HG03060 (cell line): ENCODE data around the gene OR2F1.
A peak's percentile ranks its signal among the peaks of the same experiment; 100 is the strongest.

Experiments
- ATAC-seq: cut with Tn5 transposase; IDR thresholded peaks from one replicate; pipeline ENCODE4 v1.9.1; 2021; ENCODE audit warnings: low read depth, moderate number of reproducible peaks; ENCODE audit not compliant: unreplicated experiment

OR2F1 gene, protein sequence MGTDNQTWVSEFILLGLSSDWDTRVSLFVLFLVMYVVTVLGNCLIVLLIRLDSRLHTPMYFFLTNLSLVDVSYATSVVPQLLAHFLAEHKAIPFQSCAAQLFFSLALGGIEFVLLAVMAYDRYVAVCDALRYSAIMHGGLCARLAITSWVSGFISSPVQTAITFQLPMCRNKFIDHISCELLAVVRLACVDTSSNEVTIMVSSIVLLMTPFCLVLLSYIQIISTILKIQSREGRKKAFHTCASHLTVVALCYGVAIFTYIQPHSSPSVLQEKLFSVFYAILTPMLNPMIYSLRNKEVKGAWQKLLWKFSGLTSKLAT

DNA sequence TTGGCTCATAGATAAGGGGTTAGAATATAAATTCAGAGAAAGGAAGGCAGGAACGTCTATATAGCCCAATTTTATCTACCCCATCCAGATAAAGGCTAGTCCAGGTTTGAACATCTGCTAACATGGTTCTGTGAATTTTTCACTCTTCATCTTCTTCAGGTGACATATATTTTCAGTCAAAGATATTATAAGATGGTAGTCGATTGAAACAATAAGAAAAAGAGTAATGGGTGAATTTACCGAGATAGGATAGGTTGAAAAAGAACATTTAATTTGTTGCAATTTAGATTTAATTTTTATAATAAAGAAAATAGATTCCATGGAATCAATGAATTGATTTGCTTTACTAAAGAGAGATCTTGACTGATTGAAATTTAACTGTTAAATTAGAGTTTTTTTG lies at the start of gene OR2F1:
OR2F1 (plus strand) TSS at position 301 of the 400 bp plus-strand sequence. CDS start 5,127 bp downstream, outside the sequence.
- no peak for ATAC-seq

GRCh38 chr7:143905509-143905908 lies 49.1 kb upstream of the OR2F1 start:
- ATAC-seq, result no peak

DNA sequence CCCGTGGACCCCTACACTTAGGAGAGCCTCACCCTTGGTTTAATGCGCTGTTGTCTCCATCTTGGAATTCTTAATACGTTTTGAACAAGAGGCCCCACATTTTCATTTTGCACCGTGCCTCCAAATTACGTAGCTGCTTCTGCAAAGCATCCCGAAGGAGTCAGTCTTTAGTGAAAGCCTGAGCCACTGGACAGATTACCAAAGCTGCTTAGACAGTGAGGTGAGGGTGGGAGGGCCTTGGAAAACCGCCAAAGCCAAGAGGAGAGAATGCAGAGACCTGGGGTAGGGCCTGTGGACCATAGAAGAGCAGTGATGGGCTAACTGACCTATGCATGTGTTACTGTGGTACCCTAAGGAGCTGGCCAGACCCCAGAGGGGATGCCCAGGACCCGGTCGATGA lies 48.5 kb upstream of the OR2F1 start:
- no peak for ATAC-seq

- ATAC-seq, result no peak
Observed at GRCh38 chr7:143906895-143907294, 47.7 kb upstream of the OR2F1 start.

DNA sequence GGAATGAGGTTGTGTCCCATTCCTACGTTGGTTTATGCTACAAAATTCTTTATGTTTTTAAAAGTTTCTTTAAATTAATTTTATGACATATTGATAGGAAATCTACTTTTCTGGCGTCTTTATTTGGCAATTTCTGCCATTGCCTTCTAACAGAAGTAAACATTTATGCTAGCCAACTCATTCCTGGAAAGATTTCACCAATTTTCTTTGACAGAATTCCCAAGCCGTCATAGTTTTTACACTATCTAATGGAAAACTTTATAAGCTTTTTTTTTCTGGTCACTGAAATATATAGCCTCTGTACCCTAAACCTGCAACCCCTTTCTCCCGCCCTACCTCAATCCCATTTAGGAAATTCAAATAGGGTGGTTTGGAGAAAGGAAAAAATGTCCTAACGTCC lies 46.5 kb upstream of the OR2F1 start:
- no peak for ATAC-seq

DNA sequence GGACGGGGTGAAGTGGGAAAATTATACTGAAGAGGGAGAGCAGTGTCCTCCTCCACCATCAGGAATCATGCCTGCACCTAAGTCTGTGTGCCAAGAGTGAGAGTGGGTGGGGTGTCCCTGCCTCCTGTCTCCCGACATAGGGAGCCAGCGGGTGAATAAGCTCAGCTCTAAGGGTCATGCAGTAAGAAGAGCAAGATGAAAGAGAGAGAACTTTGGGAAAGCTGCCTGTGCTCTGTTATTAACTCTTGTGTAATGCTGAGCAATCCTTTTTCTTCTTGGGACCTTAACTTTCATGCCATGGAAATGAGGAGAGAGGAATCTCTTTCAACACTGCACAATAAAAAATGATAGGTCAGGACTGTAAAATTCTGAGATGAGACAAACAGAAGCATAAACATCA lies 44.8 kb upstream of the OR2F1 start:
- no peak for ATAC-seq

DNA sequence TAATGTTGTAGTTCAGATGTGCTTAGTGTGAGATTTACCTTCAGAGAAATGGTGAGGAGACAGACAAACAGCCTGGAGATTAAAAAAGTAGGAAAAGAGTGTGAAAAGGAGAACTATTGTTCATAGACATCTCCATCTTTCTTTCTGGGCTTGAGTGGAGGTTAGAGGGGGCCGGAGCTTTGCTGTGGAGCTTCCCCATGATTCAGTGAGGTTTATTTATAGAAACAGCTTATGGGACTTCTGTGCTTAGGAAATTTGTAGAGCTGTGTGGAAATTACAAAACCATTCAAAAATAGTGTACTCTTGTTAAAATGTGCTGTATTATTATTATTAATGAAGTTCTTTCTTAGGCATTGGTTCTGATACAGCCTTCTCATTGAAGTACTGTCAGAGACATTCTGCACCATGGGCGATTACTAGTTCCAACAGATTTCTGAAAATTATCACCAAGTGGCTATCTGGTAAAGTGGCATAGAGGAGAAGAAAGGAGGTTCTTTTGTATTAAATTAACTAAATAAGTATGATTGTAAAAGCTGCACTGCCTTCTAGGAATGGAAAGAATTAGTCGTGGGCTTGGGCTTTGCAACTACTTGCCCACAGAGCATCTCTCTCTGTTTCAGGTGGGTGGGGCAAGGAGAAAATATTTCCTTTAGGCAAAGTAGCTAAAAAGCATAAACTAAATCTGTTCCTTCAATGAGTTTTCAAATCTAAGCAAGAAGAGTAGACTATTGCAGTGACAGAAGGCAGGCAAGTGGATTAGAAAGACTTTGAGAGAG lies 44.0 kb upstream of the OR2F1 start:
- ATAC-seq, result no peak

DNA sequence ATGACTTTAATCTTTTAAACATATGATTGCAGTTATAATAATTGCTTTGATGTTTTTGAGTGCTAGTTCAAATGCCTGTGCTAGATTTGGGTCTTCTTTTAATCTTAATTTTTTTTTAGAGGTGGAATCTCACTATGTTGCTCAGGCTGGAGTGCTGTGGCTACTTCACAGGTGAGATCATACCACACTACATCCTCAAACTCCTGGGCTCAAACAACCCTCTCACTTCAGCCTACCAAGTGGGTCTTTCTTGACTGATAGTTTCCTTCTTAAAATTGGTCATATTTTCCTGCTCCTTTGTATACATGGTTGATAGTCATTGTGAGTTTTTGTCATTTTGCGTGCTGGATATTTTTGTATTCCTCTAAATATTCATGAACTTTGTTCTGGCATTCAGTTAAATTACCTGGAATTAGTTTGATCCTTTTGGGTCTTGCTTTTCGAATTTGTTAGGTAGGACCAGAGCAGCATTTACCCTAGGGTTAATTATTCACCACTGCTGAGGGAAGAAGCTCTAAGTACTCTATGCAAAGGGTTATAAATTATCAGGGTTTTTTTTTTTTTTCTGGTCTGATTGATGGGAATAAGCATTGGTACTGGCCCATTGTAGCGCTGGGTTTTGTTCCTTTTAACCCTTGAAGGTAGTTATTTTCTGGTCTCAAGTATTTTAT lies 40.6 kb upstream of the OR2F1 start:
- ATAC-seq, result no peak

GRCh38 chr7:143914938-143915652 lies 39.5 kb upstream of the OR2F1 start:
- ATAC-seq, result no peak

DNA sequence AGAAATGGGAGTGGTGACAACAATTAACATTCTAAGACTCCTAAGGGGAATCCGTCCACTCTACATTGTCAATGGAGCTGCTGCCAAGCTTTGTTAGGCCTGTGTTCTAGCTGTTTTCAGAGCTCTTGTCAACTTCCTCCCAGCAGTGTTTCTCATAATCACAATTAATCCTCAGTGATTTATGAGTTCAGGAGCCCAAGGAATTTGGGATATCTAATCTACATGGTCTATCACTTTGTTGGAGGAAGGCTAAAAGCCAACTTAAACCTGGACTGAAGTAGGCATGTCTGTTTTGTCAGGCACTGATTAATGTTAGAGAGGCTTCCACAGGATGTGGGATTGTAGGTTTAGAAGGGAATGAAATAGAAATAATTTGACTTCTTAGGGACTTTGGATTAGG lies 29.8 kb upstream of the OR2F1 start:
- ATAC-seq, result no peak

GRCh38 chr7:143929224-143929920 lies 25.3 kb upstream of the OR2F1 start:
- peak; percentile 50 for ATAC-seq

GRCh38 chr7:143931739-143932138 lies 22.9 kb upstream of the OR2F1 start:
- no peak for ATAC-seq

DNA sequence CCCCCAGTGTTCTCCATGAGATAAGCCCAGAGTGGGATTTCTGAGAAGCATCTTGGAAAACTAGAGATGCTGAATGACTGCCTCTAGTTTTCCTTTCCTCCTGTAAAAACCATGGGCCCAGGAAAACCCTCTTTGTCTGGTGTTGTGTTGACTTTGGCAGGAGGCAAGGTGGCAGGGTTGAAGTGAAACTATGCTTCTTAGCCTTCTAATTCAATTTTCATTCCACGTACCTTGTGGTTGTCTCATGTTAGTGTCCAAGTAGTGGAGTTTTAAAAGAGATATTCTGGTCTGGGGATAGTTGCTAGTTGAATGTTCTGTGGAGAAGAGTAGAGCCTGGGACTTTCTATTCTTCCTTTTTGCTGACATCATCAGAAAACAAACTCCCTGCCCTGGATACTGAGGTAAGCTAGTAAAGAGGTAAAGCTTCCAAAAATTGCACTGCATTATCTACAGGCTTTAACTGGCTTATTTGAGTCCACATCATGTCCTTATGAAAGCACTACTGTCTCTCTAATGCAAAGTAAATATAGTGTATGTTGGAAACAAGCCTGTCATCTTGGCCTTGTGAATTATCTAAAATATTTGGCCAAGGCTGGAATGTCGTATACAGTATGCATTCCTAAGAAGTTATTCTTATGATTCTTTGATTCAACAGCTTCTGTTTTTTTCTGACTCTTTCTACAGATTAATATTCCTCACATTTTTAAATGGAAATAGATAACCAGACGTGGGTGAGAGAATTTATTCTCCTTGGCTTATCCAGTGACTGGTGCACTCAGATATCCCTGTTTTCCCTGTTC lies 19.9 kb upstream of the OR2F1 start, which contains the start of gene OR2F2:
OR2F2 (plus strand) TSS at position 708 of the 800 bp plus-strand sequence; CDS start at position 708, 0 bp downstream.
- ATAC-seq, result no peak

DNA sequence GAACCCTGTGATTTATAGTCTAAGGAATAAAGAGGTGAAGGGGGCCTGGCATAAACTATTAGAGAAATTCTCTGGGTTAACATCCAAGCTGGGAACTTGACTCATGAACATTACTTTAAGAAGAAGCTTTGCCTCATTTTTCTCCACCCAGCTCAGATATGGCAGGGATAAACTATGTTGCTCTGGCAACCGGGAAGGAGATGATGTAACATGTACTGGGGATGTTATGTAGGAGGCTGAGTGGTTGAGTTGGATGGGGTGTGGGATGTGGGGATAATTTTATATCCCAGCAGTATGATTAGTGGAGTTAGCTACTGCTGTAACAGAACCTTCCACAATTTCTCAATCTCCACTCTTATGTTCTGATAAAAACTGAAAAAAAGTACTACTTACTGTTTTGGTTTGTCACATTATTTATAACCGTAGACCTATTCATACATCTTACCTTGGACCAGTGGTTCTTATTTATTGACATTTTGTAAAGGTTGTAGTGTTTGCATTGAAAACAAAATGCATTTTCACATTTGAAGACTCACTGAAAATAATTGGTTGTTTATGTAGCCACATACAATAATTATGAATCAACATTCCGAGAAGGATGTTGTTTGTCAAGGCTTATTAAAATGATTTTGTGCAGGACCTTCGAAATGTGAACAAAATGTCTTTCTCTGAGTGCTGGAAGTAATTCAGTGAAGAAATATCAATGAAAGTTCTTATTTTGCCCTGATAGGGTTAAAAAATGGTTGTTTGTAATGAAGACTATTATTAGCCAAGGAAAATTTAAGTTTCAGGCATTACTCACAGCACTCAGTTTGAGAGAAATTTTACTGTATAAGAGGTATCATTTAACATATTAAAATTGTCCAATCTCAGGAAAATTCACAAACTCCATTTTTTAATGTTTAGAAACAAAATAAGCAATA lies 18.3 kb upstream of the OR2F1 start:
- no peak for ATAC-seq

- no peak for ATAC-seq
Observed at GRCh38 chr7:143938379-143939243, 16.0 kb upstream of the OR2F1 start.

DNA sequence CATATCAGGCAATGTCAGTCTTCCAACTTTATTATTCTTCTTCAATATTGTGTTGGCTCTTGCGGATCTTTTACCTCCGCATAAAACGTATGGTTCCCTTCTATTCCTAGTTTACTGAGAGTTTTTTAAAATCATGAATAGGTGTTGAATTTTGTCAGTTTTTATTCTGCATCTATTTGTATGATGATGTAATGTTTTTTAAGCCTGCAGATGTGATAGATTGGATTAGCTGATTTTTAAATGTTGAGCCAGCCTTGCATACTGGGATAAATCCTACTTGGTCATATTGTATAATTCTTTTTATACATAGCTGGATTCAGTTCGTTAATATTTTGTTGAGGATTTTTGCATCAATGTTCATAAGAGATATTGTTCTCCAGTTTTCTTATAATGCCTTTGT lies 9.2 kb upstream of the OR2F1 start:
- no peak for ATAC-seq

DNA sequence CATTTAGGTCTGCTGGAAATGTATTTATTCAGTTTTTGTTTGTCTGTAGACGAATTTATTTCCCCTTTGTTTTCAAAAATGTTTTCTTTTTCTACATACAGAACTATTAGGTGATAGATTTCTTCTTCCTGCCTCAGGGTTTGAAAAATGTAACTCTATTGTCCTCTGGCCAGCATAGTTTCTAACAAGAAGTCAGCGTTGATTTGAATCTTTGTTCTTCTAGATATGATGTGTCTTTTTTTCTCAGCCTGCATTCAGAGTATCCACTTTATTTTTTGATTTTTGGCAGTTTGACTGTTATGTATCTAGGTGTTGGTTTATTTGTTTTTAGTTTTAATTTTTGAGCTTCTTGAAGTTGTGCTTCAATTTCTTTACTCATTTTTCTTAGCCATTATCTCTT lies 7.5 kb upstream of the OR2F1 start:
- no peak for ATAC-seq
